ENCODE measurements around the gene CACNA1C.

CACNA1C gene

GRCh38 chr12:2445968-2446367 lies 393.2 kb downstream of the CACNA1C start:
- no peak for DNase-seq (ENCODE audit: low read depth in 4 of 4, low spot score in 1 of 4)

DNA sequence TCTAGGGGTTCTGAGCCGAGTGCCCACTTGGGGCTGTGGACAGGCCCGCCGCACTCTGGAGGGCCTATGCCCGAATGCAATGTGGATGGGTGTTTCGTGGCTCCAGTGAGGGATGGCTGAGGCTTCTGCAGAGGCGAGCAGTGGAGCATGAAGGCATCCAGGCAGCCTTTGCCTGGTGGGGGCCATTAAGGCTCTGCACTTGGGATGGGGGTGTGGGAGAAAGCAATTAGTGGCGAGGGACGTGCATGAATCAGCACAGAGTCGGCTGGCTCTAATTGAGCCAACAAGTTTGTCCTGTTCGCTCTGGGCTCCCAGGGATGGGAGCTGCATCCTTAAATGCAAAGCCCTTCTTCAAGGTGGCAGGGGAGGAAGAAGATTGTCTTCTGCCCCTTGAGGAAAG lies 395.1 kb downstream of the CACNA1C start:
- DNase-seq (ENCODE audit: low read depth in 4 of 4, low spot score in 1 of 4) = no peak

- DNase-seq (ENCODE audit: low read depth in 4 of 4, low spot score in 1 of 4) = no peak
Observed at GRCh38 chr12:2449586-2449985, 396.8 kb downstream of the CACNA1C start.

- no peak for DNase-seq (ENCODE audit: low read depth in 4 of 4, low spot score in 1 of 4)
Observed at GRCh38 chr12:2450553-2450952, 397.8 kb downstream of the CACNA1C start.

- no peak for DNase-seq (ENCODE audit: low read depth in 4 of 4, low spot score in 1 of 4)
Observed at GRCh38 chr12:2451025-2451424, 398.2 kb downstream of the CACNA1C start.

- no peak for DNase-seq (ENCODE audit: low read depth in 4 of 4, low spot score in 1 of 4)
Observed at GRCh38 chr12:2451497-2451896, 398.7 kb downstream of the CACNA1C start.

DNA sequence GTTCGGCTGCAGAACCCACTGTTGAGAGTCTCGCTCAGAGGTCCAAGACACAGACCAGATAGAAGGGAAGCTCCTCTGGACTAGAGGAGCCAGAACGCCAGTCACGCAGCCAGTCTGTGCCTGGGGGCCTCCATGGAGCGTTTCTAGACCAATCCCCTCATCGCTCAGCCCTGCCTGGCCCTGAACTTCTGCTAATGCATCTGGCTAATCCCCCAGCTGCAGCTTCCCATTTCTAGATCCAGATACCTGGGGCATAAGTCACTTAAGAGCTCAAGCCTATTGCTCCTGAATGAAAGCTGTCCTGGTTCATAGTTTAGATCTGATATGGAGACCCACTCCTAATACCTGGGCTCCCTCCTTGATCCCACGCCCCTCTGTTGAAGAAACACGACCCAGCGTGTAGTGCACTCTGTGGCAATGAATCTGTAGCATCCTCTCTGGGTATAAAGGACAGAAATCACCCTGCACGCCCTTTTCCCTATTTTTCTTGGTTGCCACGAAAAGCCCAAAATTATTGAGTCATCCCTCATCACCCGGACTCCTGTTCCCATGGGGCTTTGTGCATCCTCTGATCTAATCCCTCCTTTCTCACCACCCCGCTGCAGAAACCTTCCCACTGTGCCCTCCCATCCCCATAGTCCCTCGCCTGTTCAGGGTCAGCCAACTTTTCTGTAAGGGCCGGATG lies 400.4 kb downstream of the CACNA1C start:
- no peak for DNase-seq (ENCODE audit: low read depth in 4 of 4, low spot score in 1 of 4)

GRCh38 chr12:2453761-2454090 lies 400.9 kb downstream of the CACNA1C start:
- DNase-seq (ENCODE audit: low read depth in 4 of 4, low spot score in 1 of 4) = no peak

DNA sequence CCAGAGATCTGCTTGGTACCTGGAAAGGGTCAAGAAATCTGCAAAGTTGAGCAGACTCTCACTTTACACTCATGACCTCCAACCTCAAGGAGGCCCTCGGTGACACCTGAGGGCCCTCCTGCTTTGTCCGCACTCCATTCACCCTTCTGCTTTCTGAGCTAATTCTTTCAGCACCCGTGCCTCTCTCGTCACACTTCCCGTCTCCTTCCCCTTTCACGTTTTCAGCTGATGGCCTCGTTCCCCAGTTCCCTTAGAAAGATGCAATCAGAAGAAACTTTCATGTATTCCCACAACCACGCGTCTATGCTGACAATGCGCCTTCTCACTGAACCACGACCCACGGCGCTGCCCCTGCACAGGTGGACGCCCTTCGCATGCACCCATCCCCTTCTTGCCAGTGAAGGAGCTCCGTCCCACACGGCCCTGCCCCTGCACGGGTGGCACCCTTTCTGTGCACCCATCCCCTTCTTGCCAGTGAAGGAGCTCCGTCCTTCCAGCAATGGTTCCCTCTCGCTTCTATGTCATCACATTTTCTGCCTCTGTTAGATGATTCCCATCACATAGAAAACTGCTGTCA lies 401.9 kb downstream of the CACNA1C start:
- DNase-seq (ENCODE audit: low read depth in 4 of 4, low spot score in 1 of 4) = no peak

DNA sequence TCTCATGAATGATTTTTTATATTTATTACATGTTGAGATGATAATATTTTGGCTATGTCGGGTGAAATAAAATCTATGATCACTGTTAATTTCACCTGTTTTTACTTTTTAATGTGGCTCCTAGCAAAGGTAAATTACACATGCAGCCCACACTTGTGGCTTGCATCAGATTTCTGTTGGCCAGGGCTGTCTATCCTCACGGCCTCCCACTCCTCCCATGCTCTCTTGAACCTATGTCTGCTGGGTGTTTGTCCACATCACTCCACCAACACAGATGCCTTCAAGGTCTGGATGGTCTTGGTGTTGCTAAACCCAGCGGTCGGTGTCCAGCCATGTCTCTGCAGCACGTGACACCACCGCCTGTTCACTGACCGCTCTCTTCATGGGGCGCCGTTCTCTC lies 402.6 kb downstream of the CACNA1C start:
- DNase-seq (ENCODE audit: low read depth in 4 of 4, low spot score in 1 of 4) = no peak

DNA sequence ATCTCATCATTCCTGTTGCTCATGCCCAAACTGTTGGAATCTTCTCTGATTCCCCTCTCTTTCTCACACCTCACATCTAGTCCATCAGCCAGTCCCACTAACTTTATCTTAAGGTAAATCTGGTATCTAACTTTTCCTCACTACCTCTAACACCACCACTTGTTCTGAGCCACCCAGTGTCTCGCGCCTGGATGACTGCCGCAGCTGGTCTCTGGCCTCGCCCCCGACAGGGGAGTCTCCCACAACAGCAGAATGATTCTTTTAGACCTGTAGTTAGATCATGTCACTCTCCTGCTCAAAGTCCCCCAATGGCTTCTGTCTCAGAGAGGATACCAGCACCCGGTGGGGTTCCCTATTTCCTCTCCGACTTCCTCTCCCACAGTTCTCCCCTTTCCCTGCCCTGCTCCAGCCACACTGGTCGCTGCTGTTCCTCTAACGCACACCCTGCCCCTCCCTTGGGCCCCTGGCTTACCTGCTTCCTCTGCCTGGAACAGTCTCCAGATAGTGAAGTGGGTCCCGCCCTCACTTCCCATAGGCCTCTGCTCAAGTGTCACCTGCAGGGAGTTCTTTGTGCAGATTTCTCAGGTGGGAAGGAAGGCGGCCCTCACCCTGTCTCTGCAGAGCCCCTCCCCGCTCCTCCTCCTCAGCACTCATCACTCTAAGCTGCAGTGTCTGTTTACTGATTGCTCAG lies 403.5 kb downstream of the CACNA1C start:
- no peak for DNase-seq (ENCODE audit: low read depth in 4 of 4, low spot score in 1 of 4)

DNA sequence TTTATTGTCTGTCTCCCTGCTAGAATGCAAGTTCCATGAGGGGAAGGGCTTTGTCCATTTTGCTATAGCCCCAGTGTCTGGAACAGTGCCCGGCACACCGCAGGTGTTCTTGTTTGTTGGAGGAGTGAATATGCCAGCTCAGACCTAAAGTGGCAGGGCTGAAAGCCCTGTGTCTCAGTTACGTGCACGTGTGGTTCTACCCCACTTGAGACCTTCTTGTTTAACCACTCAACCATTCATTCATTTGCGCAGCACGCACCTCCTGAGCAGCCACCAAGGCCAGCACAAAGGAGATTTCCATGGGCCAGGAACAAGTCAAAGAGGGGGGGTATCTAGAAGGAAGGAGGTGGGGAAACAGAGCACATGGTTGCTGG lies 404.0 kb downstream of the CACNA1C start:
- DNase-seq (ENCODE audit: low read depth in 4 of 4, low spot score in 1 of 4) = no peak

GRCh38 chr12:2457215-2457932 lies 404.6 kb downstream of the CACNA1C start:
- no peak for DNase-seq (ENCODE audit: low read depth in 4 of 4, low spot score in 1 of 4)

GRCh38 chr12:2457933-2458414 lies 405.2 kb downstream of the CACNA1C start:
- DNase-seq (ENCODE audit: low read depth in 4 of 4, low spot score in 1 of 4) = no peak

DNA sequence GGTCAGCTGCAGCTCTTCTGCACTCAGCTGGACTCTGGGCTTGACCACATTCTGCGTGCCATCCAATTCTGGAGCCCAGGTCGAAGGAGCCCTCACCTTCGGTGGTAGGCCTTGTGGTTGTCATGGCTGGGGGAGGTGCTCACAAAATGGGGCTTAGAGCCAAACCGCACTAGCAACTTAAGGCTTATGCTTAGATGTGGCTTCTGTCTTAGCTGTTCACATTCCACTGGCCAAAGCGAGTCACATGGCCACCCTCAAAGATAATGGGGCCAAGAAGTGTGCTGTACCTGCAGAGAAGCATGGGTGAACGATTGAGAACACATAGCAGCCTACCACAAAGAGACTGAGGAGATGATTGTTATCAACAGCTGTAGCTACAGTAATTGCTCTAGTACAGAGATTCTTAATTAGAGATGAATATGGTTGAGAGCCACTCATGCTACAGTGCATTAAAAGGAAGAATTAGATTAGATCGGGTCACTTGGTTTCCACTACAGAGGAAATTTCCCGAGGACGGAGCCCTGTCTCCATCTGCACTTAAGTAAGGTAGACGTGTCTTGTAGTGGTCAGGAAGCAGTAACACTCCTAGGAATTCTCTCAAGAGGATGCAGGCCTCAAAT lies 407.4 kb downstream of the CACNA1C start:
- no peak for DNase-seq (ENCODE audit: low read depth in 4 of 4, low spot score in 1 of 4)

- no peak for DNase-seq (ENCODE audit: low read depth in 4 of 4, low spot score in 1 of 4)
Observed at GRCh38 chr12:2461046-2461445, 408.3 kb downstream of the CACNA1C start.

GRCh38 chr12:2461645-2462044 lies 408.9 kb downstream of the CACNA1C start:
- DNase-seq (ENCODE audit: low read depth in 4 of 4, low spot score in 1 of 4) = no peak

DNA sequence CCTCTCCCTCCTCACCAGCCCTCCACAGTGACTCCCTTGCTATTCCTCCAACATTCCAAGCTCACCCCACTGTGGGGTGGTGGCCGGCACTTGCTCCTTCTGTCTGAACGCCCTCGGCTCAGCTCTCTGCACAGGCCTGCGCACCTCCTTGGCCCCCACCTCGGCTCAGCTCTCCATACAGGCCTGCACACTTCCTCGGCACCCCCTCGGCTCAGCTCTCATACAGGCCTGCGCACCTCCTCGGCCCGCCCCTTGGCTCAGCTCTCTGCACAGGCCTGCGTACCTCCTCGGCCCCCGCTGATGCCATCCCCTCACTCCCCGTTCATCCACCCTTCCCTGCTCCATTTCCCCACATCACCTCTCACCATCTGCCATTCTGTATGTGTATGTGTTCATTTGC lies 409.3 kb downstream of the CACNA1C start:
- no peak for DNase-seq (ENCODE audit: low read depth in 4 of 4, low spot score in 1 of 4)

GRCh38 chr12:2463719-2464118 lies 410.9 kb downstream of the CACNA1C start:
- no peak for DNase-seq (ENCODE audit: low read depth in 4 of 4, low spot score in 1 of 4)

GRCh38 chr12:2465681-2466080 lies 412.9 kb downstream of the CACNA1C start:
- DNase-seq (ENCODE audit: low read depth in 4 of 4, low spot score in 1 of 4) = no peak

DNA sequence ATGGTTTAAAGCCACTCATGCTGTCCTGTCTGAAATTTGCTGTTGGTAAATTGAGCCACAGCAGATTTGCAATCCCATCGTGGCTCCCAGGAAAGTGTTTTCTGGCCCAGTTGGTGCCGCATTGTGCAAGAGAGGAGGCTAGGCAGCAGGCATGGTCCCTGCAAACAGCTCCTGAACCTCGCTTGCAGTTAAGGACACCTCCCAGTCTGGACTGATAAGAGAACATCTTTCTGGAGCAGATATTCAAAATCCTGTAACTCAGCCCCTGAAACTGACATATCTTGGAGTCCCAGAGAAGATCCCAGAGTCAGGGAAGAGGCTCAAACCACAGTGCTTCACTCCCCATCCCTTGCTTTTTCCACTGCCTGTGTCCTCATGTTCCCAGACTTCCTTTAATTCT lies 413.4 kb downstream of the CACNA1C start:
- no peak for DNase-seq (ENCODE audit: low read depth in 4 of 4, low spot score in 1 of 4)

Measured in stimulated activated CD4-positive, alpha-beta T cell treated with anti-CD3 and anti-CD28 coated beads, Interleukin-1b, Interleukin-23, amount 100 ng/mL, for 24 hours (primary cell).